GM23338 (cell line): ENCODE data around the gene GRM4. TPM values are rescaled to one million over a fixed set of nuclear protein-coding genes. Genes with fewer than 3 reads are reported as not detected.

Experiments used
- ATAC-seq: fragments of 200-7000 bp; cut with Tn5 transposase; 3 replicates; pipeline ENCODE4 v1.9.1; 2020
- DNase-seq: peaks from one replicate; pipeline ENCODE4 v3.0.0-alpha.2; 2015; ENCODE audit warnings: low spot score
- H2AFZ ChIP-seq: fragments of 200-600 bp; sonication (generic); 2 replicates; pipeline ENCODE4 v1.8.0; 2016; ENCODE audit warnings: antibody characterized with exemption, mild to moderate bottlenecking, moderate library complexity
- H3F3A ChIP-seq: fragments of 200-600 bp; sonication (generic); replicated peaks from 2 replicates; pipeline ENCODE4 v1.8.0; 2017; ENCODE audit warnings: antibody characterized with exemption, mixed run types, low read depth
- H3K27ac ChIP-seq: fragments of 200-600 bp; sonication (generic); 2 replicates; pipeline ENCODE4 v1.6.1; 2016; ENCODE audit warnings: low read depth
- H3K27me3 ChIP-seq: fragments of 200-600 bp; sonication (generic); 2 replicates; pipeline ENCODE4 v1.8.0; 2016; ENCODE audit warnings: mild to moderate bottlenecking, mixed run types, moderate library complexity; ENCODE audit not compliant: insufficient read depth
- H3K36me3 ChIP-seq: fragments of 200-600 bp; sonication (generic); 2 replicates; pipeline ENCODE4 v1.8.0; 2016; ENCODE audit warnings: mild to moderate bottlenecking; ENCODE audit not compliant: insufficient read depth
- H3K4me1 ChIP-seq: fragments of 200-600 bp; sonication (generic); 2 replicates; pipeline ENCODE4 v1.8.0; 2016; ENCODE audit warnings: mild to moderate bottlenecking, moderate library complexity; ENCODE audit not compliant: insufficient read depth
- H3K4me2 ChIP-seq: fragments of 200-600 bp; sonication (generic); 2 replicates; pipeline ENCODE4 v1.7.1; 2017; ENCODE audit warnings: mixed run types
- H3K4me3 ChIP-seq: fragments of 200-600 bp; sonication (generic); 2 replicates; pipeline ENCODE4 v1.6.1; 2016; ENCODE audit warnings: mixed run types
- H3K79me2 ChIP-seq: fragments of 200-600 bp; sonication (generic); replicated peaks from 2 replicates; pipeline ENCODE4 v1.8.0; 2017; ENCODE audit warnings: mild to moderate bottlenecking; ENCODE audit not compliant: insufficient read depth
- H3K9me2 ChIP-seq: fragments of 200-600 bp; sonication (generic); 2 replicates; pipeline ENCODE4 v1.8.0; 2017; ENCODE audit not compliant: insufficient read depth
- H4K20me1 ChIP-seq: fragments of 200-600 bp; sonication (generic); replicated peaks from 2 replicates; pipeline ENCODE4 v1.8.0; 2017; ENCODE audit warnings: mild to moderate bottlenecking; ENCODE audit not compliant: insufficient read depth
- H3K27ac Mint-ChIP-seq: 2 replicates; pipeline ENCODE4 v1.8.0; 2020; ENCODE audit warnings: inconsistent platforms, mild to moderate bottlenecking, moderate library complexity, mixed read lengths
- H3K27me3 Mint-ChIP-seq: 3 replicates; pipeline ENCODE4 v1.8.0; 2022; ENCODE audit warnings: low read depth, mild to moderate bottlenecking, moderate library complexity, mixed read lengths, inconsistent platforms; ENCODE audit not compliant: insufficient read depth, poor library complexity
- H3K36me3 Mint-ChIP-seq: 3 replicates; pipeline ENCODE4 v1.8.0; 2021; ENCODE audit warnings: low read depth, mild to moderate bottlenecking, inconsistent platforms, moderate library complexity, mixed read lengths
- H3K4me1 Mint-ChIP-seq: 3 replicates; pipeline ENCODE4 v1.8.0; 2020; ENCODE audit warnings: mild to moderate bottlenecking, inconsistent platforms, mixed read lengths
- H3K4me3 Mint-ChIP-seq: 3 replicates; pipeline ENCODE4 v1.8.0; 2021; ENCODE audit warnings: moderate library complexity, mild to moderate bottlenecking, inconsistent platforms, mixed read lengths
- H3K9me3 Mint-ChIP-seq: 3 replicates; pipeline ENCODE4 v1.8.0; 2020; ENCODE audit warnings: moderate library complexity, mild to moderate bottlenecking, inconsistent platforms, mixed read lengths
- NANOG ChIP-seq: IDR thresholded peaks from 2 replicates; pipeline ENCODE4 v1.6.1; 2016; ENCODE audit warnings: antibody characterized with exemption, borderline replicate concordance
- REST ChIP-seq: IDR thresholded peaks from one replicate; pipeline ENCODE4 v1.6.1; 2018; ENCODE audit warnings: antibody characterized with exemption; ENCODE audit not compliant: unreplicated experiment
- STAT1 ChIP-seq: IDR thresholded peaks from one replicate; pipeline ENCODE4 v1.6.1; 2016; ENCODE audit warnings: antibody characterized with exemption; ENCODE audit not compliant: unreplicated experiment
- ZNF114 ChIP-seq: fragments of 250-450 bp; sonication (Bioruptor Pico); IDR thresholded peaks from 2 replicates; pipeline ENCODE4 v1.5.0; 2020; ENCODE audit warnings: mild to moderate bottlenecking, moderate library complexity
- ZNF331 ChIP-seq: fragments of 250-450 bp; sonication (Bioruptor Pico); IDR thresholded peaks from 2 replicates; pipeline ENCODE4 v1.5.0; 2020; ENCODE audit warnings: low read depth, mild to moderate bottlenecking, moderate library complexity
- polyA plus RNA-seq: library from polyadenylated mRNA; unstranded; fragments of >200 nt; fragmentation: Nextera tagmentation; extraction: Ambion mirVana; gene quantifications from 2 replicates; pipeline ENCODE4 v1.2.1, GENCODE V29; 2016
- total RNA-seq: library from RNA; depleted of rRNA; stranded (reverse); fragments of >200 nt; shearing (Covaris generic); gene quantifications from 2 replicates; pipeline ENCODE4 v1.2.3, GENCODE V29; 2014
- TF ChIP-seq, protein P1 (sequence below): fragments of 250-450 bp; sonication (Bioruptor Pico); IDR thresholded peaks from 2 replicates; pipeline ENCODE4 v1.5.0; 2020; ENCODE audit warnings: mild to moderate bottlenecking, moderate library complexity

The GRM4 gene
- total and polyA plus RNA-seq, 2 experiments from 2014 or later: 7.0 to 30.6 TPM

GRCh38 chr6:34142061-34142998 lies 3.6 kb downstream of the GRM4 start (continued):
- TF ChIP-seq, protein P1, sequence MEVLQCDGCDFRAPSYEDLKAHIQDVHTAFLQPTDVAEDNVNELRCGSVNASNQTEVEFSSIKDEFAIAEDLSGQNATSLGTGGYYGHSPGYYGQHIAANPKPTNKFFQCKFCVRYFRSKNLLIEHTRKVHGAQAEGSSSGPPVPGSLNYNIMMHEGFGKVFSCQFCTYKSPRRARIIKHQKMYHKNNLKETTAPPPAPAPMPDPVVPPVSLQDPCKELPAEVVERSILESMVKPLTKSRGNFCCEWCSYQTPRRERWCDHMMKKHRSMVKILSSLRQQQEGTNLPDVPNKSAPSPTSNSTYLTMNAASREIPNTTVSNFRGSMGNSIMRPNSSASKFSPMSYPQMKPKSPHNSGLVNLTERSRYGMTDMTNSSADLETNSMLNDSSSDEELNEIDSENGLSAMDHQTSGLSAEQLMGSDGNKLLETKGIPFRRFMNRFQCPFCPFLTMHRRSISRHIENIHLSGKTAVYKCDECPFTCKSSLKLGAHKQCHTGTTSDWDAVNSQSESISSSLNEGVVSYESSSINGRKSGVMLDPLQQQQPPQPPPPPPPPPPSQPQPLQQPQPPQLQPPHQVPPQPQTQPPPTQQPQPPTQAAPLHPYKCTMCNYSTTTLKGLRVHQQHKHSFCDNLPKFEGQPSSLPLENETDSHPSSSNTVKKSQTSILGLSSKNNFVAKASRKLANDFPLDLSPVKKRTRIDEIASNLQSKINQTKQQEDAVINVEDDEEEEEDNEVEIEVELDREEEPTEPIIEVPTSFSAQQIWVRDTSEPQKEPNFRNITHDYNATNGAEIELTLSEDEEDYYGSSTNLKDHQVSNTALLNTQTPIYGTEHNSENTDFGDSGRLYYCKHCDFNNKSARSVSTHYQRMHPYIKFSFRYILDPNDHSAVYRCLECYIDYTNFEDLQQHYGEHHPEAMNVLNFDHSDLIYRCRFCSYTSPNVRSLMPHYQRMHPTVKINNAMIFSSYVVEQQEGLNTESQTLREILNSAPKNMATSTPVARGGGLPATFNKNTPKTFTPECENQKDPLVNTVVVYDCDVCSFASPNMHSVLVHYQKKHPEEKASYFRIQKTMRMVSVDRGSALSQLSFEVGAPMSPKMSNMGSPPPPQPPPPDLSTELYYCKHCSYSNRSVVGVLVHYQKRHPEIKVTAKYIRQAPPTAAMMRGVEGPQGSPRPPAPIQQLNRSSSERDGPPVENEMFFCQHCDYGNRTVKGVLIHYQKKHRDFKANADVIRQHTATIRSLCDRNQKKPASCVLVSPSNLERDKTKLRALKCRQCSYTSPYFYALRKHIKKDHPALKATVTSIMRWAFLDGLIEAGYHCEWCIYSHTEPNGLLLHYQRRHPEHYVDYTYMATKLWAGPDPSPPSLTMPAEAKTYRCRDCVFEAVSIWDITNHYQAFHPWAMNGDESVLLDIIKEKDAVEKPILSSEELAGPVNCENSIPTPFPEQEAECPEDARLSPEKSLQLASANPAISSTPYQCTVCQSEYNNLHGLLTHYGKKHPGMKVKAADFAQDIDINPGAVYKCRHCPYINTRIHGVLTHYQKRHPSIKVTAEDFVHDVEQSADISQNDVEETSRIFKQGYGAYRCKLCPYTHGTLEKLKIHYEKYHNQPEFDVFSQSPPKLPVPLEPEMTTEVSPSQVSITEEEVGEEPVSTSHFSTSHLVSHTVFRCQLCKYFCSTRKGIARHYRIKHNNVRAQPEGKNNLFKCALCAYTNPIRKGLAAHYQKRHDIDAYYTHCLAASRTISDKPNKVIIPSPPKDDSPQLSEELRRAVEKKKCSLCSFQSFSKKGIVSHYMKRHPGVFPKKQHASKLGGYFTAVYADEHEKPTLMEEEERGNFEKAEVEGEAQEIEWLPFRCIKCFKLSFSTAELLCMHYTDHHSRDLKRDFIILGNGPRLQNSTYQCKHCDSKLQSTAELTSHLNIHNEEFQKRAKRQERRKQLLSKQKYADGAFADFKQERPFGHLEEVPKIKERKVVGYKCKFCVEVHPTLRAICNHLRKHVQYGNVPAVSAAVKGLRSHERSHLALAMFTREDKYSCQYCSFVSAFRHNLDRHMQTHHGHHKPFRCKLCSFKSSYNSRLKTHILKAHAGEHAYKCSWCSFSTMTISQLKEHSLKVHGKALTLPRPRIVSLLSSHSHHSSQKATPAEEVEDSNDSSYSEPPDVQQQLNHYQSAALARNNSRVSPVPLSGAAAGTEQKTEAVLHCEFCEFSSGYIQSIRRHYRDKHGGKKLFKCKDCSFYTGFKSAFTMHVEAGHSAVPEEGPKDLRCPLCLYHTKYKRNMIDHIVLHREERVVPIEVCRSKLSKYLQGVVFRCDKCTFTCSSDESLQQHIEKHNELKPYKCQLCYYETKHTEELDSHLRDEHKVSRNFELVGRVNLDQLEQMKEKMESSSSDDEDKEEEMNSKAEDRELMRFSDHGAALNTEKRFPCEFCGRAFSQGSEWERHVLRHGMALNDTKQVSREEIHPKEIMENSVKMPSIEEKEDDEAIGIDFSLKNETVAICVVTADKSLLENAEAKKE: no peak
- TF ChIP-seq ZNF114 (CRISPR knock-in tag): no peak
- no peak for TF ChIP-seq REST

DNA sequence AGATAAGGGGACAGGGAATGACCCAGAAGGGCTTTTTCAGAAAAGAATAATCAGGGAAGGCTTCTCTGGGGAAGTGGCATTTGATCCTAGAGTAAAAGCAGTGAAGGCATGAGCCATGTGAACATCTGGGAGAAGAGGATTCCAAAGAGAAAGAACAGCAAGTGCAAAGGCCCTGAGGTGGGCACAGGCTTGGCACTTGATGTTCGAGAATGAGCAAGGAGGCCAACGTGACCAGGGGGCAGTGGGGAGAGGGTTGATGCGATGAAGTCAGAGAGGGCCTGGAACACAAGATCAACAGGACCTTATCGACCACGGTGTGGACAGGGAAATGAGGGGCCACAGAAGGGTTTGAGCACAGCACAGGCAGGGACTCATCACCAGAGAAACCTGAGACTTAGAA lies 5.8 kb downstream of the GRM4 start:
- H4K20me1 ChIP-seq: no peaks in the 10 kb centered on the region
- H3K36me3 Mint-ChIP-seq: peaks cover 5% of the 10 kb centered on the region; the same call in 1 of the 3 replicates
- H3K4me1 ChIP-seq: peaks cover 68% of the 10 kb centered on the region
- H3F3A ChIP-seq: peaks cover 14% of the 10 kb centered on the region; the same call in 1 of the 2 replicates
- no peak overlapping the region for H2AFZ ChIP-seq
- H3K4me3 ChIP-seq: no peak overlapping the region
- no peaks in the 10 kb centered on the region for H3K9me2 ChIP-seq
- ATAC-seq: no peak
- H3K27ac ChIP-seq: no peak overlapping the region
- no peak overlapping the region for H3K27ac Mint-ChIP-seq
- peaks cover 31% of the 10 kb centered on the region for H3K79me2 ChIP-seq
- H3K4me3 Mint-ChIP-seq: no peak overlapping the region; the same call in 2 of the 3 replicates
- H3K4me2 ChIP-seq: no peak overlapping the region
- no peak for DNase-seq
- H3K9me3 Mint-ChIP-seq: no peaks in the 10 kb centered on the region; the same call in 2 of the 3 replicates
- H3K36me3 ChIP-seq: no peaks in the 10 kb centered on the region
- peaks cover 23% of the 10 kb centered on the region for H3K27me3 ChIP-seq
- peaks cover 80% of the 10 kb centered on the region for H3K4me1 Mint-ChIP-seq
- peaks cover 34% of the 10 kb centered on the region for H3K27me3 Mint-ChIP-seq
- TF ChIP-seq ZNF331 (CRISPR knock-in tag): no peak
- no peak for TF ChIP-seq STAT1
- no peak for TF ChIP-seq NANOG
